ENCODE measurements around the gene HLF. TPM values are rescaled to one million over a fixed set of nuclear protein-coding genes. Genes with fewer than 3 reads are reported as not detected.

HLF gene
- total RNA-seq, 2 donors from 2014 or later = 0.69 to 3.0 TPM

DNA sequence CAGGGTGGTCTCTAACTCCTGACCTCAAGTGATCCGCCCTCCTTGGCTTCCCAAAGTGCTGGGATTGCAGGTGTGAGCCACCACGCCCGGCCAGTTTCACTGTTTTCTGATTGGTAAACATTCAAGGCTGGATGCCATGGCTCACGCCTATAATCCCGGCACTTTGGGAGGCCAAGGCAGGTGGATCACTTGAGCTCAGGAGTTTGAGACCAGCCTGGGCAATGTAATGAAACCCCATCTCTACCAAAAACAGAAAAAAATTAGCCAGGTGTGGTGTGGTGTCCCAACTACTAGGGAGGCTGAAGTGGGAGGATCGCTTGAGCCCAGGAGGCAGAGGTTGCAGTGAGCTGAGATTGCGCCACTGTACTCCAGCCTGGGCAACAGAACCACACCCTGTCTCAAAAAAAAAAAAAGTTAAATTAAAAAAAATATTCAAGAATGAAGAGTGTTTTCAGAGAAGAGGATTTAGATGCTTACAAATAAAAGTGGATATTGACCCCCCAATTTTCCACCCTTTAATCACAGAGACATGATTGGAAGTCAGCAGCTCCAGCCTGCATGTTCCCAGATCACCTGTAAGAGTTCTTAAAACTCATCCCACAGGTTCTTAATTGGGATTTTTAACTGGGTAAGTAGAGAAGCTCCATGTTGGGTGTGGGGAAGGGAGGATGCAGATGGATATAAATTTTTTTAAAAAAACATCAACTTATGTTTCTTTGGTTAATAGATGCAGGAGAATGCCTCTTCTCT lies 23.8 kb downstream of the HLF start:
- no peak overlapping the region for H3K4me3 ChIP-seq
- intact Hi-C loops (cut with DNase I) = no loop called here
- H3K27me3 ChIP-seq = no peaks in the 10 kb centered on the region
- H3K36me3 ChIP-seq = no peaks in the 10 kb centered on the region
- H3K27ac ChIP-seq = no peak overlapping the region
- no peaks in the 10 kb centered on the region for H3K4me1 ChIP-seq
- H3K9ac ChIP-seq (ENCODE audit: low read depth in 2 of 2, low read length in 2 of 2) = no peak overlapping the region
- H3K9me3 ChIP-seq = no peaks in the 10 kb centered on the region
- DNase-seq = no peak
- no peak for TF ChIP-seq CTCF (IDR thresholded peaks at IDR 0.05)

DNA sequence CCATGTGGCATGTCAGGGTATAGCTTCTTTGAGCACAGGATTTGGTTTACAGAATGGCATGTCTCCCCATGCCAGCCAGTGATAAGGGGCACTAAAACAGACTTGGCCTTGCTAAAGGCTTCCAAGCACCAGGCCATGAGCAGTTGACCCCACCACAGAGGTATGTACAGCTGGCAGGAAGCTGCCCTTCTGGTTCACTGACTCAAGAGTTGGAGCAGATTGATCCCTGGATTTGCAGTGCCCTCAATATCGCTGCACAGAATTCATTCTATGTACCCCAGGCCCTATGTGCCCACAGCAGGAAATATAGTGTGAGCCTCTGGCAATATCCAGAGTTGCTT lies 24.3 kb downstream of the HLF start:
- H3K27me3 ChIP-seq = no peaks in the 10 kb centered on the region
- no peak for TF ChIP-seq CTCF (IDR thresholded peaks at IDR 0.05)
- H3K9ac ChIP-seq (ENCODE audit: low read depth in 2 of 2, low read length in 2 of 2) = no peak overlapping the region
- H3K4me1 ChIP-seq = no peaks in the 10 kb centered on the region
- DNase-seq = no peak
- intact Hi-C loops (cut with DNase I) = no loop called here
- H3K4me3 ChIP-seq = no peak overlapping the region
- H3K9me3 ChIP-seq = no peaks in the 10 kb centered on the region
- H3K36me3 ChIP-seq = no peaks in the 10 kb centered on the region
- H3K27ac ChIP-seq = no peak overlapping the region

GRCh38 chr17:55289978-55290377 lies 25.2 kb downstream of the HLF start:
- Histone ChIP-seq H3K36me3 (no peaks in the 10 kb centered on the region), H3K9me3 (no peaks in the 10 kb centered on the region), H3K27me3 (no peaks in the 10 kb centered on the region), H3K9ac (ENCODE audit: low read depth in 2 of 2, low read length in 2 of 2) (no peak overlapping the region), H3K4me1 (no peaks in the 10 kb centered on the region), H3K27ac (no peak overlapping the region), H3K4me3 (no peak overlapping the region)
- no peak for TF ChIP-seq CTCF (IDR thresholded peaks at IDR 0.05)
- no peak for DNase-seq
- intact Hi-C loops (cut with DNase I) = loop anchor here (10.0 kb wide), 2 partner anchors 55 to 245 kb away; no protein-coding TSS in a partner anchor

- H3K4me1 ChIP-seq = no peaks in the 10 kb centered on the region
- no peak overlapping the region for H3K27ac ChIP-seq
- H3K9ac ChIP-seq (ENCODE audit: low read depth in 2 of 2, low read length in 2 of 2) = no peak overlapping the region
- no peak for DNase-seq
- H3K9me3 ChIP-seq = no peaks in the 10 kb centered on the region
- H3K27me3 ChIP-seq = no peaks in the 10 kb centered on the region
- no peak for TF ChIP-seq CTCF (IDR thresholded peaks at IDR 0.05)
- intact Hi-C loops (cut with DNase I) = loop anchor here (10.0 kb wide), 2 partner anchors 54 to 246 kb away; no protein-coding TSS in a partner anchor
- no peak overlapping the region for H3K4me3 ChIP-seq
- H3K36me3 ChIP-seq = no peaks in the 10 kb centered on the region
These were observed 25.8 kb downstream of the HLF start for GRCh38 chr17:55290492-55291113.

GRCh38 chr17:55291114-55291507 lies 26.4 kb downstream of the HLF start:
- Histone ChIP-seq H3K36me3 (no peaks in the 10 kb centered on the region), H3K4me1 (no peaks in the 10 kb centered on the region), H3K9me3 (no peaks in the 10 kb centered on the region), H3K9ac (ENCODE audit: low read depth in 2 of 2, low read length in 2 of 2) (no peak overlapping the region), H3K27me3 (no peaks in the 10 kb centered on the region), H3K27ac (no peak overlapping the region), H3K4me3 (no peak overlapping the region)
- intact Hi-C loops (cut with DNase I) = loop anchor here (10.0 kb wide), 2 partner anchors 54 to 246 kb away; no protein-coding TSS in a partner anchor
- DNase-seq = no peak
- TF ChIP-seq CTCF (IDR thresholded peaks at IDR 0.05) = no peak

All from colonic mucosa (tissue), 4 donors.